WTC11 (cell line): ENCODE results near the gene NENF. TPM values are rescaled to one million over a fixed set of nuclear protein-coding genes. Genes with fewer than 3 reads are reported as not detected.

ENCODE experiments used
- total RNA-seq: library from RNA; stranded (reverse); gene quantifications from 3 replicates; pipeline ENCODE4 v1.2.3, GENCODE V29; 2021

NENF gene
- total RNA-seq, 1 experiment from 2014 or later = 27.3 TPM

Other genes starting within 250 kb of the NENF start
- gene PPP2R5A, start 147.5 kb upstream of the NENF start, total RNA-seq = 32.0 to 35.9 TPM (median 32.1 TPM) in 3 replicates
- 15.0 to 19.5 TPM (median 15.7 TPM) in 3 replicates for gene PACC1, start 18.0 kb upstream of the NENF start, total RNA-seq
- 12.5 to 19.4 TPM (median 14.6 TPM) in 3 replicates for gene ATF3, start 175.8 kb downstream of the NENF start, total RNA-seq